ENCODE data around the gene FGF21. TPM values are rescaled to one million over a fixed set of nuclear protein-coding genes. Genes with fewer than 3 reads are reported as not detected.
"Not testable (repeated sequence)": the region's sequence is repeated elsewhere in the genome, so short reads cannot be mapped to it uniquely, and the experiment has no call there.

The FGF21 gene
- polyA plus RNA-seq, 3 donors: not detected

DNA sequence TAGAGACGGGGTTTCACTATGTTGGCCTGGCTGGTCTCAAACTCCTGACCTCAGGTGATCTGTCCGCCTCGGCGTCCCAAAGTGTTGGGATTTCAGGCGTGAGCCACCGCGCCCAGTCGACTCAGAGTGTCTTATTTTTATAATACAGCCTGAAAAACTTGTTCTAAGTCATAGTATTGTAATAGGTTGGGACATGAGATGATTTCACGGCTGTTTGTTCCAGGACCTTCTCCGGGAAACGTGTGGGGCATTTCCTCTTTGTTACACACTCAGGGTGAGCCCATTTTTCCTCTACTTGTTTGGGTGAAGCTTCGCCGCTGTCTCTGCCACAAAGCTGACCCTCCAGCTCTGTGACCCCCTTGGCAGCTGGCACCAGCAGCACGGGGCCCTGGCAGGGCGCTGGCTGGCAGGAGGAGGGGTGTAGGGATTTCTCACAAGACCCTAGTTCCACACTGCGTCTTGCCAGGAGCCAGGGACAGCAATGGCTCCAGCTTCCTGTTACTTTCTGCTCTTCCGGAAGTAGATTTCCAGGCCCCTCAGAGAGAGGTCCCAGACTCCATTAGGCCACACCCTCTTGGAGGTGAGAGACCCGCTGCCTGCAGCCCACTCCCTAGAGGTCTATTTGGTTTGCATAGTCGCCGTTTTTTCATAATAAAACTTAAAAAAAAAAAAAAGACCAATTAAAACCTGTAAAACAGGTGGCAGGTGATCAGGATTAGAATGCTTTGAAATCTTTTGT is 15.6 kb downstream of the FGF21 start:
- no peak for DNase-seq (ENCODE audit: extremely low read depth in 1 of 11, low read depth in 9 of 11, low spot score in 4 of 11)

DNA sequence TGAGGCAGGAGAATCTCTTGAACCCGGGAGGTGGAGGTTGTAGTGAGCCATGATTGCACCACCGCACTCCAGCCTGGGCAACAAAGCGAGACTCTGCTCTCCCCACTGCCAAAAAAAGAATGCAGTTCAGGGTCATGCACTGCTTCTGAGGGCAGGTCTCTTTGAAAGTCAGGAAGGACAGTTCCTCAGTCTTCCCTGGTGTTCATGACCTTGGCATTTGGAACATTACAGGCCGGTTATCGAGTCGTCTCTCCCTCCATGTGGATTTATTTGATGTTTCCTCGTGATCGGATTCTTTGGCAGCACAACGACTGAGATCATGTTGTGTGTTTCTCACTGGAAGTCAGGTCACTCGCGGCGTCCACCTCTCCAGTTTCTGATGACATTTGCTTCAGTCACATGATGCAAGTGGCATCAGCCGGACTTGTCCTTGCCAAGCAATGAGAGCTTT is 17.2 kb downstream of the FGF21 start:
- DNase-seq (ENCODE audit: extremely low read depth in 1 of 11, low read depth in 9 of 11, low spot score in 4 of 11): no peak

DNA sequence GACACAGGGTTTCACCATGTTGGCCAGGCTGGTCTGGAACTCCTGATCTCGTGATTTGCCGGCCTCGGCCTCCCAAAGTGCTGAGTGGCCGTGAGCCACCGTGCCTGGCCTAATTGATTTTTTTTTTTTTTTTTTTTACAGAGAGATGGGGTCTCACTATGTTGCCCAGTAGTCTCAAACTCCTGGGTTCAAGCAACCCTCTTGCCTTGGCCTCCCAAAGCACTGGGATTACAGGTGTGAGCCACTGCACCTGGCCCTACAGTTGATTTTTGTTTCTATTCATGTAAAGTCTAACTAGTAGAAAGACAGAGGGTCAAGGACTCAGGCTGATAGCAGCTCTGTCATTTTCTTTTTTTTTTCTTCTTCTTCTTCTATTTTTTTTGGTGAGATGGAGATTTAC is 21.8 kb downstream of the FGF21 start:
- DNase-seq (ENCODE audit: extremely low read depth in 1 of 11, low read depth in 9 of 11, low spot score in 4 of 11): no peak

DNA sequence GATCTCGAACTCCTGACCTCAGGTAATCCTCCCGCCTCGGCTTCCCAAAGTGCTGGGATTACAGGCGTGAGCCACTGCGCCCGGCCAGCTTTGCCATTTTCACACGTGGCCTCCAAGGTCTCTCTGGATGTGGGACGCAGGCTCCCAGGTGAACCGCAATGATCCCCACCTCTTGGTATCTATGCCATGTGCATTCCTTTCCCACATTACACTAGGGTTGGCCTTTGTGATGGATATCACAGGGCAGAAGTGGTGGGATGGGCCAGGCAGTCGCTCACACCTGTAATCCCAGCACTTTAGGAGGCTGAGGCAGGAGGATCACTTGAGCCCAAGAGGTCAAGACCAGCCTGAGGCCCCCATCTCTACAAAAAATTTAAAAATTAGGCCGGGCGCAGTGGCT is 22.4 kb downstream of the FGF21 start:
- no peak for DNase-seq (ENCODE audit: extremely low read depth in 1 of 11, low read depth in 9 of 11, low spot score in 4 of 11)

DNA sequence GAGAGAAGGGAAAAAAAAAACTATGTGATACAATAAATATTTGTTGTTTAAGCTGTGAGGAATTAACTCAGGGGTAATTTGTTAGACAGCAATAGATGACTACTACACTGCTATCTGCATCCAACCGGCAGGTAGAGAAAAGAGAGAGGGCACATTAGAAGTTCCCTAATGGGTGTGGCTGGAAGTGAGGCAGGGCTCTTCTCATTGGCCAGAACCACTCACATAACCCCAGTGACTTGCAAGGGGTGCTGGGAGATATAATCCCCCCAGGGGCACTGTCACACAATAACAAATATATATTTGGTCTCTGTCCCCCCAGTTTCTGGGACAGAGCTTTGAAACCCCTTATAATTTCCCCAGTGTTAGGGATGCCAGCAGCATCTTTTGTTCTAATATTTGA is 24.3 kb downstream of the FGF21 start:
- DNase-seq (ENCODE audit: extremely low read depth in 1 of 11, low read depth in 9 of 11, low spot score in 4 of 11): no peak

DNA sequence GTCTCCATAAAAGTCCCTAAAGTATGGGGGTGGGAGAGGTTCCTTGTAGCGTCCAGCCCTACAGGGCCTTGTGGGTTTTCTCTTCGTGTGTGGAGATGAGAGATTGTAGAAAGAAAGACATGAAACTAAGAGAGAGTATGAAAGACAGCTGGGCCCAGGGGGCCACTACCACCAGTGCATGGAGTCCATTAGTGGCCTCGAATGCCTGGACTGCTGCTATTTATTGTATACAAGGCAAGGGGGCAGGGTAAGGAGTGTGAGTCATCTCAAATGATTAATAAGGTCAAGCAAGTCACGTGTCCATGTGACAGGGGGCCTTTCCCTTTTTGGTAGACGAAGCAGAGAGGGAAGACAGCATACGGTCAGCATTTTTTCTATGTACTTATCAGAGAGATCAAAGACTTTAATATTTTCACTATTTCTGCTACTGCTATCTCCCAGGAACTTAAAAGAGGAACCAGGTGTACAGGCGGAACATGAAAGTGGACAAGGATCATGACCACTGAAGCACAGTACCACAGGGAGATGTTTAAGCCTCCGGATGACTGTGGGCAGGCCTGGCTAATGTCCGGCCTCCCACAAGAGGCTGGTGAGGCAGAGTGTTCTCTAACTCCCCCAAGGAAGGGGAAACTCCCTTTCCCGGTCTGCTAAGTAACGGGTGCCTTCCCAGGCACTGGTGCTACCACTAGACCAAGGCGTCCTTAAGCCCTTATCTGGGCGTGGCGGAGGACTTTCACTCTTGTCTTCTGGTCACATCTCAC is 25.5 kb downstream of the FGF21 start:
- no peak for DNase-seq (ENCODE audit: extremely low read depth in 1 of 11, low read depth in 9 of 11, low spot score in 4 of 11)

DNA sequence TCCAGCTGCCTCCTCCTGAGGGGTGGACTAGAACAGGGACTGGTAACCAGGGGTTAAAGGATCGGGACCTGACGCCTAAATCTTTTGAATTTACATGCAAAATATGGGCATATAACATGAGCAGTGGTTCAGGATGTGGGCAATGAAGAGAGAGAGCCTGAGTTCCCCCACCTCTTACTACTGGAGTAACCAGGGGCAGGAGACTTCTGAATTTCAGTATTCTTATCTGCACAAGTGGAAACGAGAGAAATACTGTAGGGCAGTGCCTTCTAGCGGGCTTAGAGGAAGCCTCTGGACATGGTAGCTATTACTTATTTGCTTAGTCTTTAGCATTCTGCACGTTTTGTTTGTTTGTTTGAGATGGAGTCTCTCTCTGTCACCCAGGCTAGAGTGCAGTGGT is 29.2 kb downstream of the FGF21 start:
- no peak for DNase-seq (ENCODE audit: extremely low read depth in 1 of 11, low read depth in 9 of 11, low spot score in 4 of 11)

DNA sequence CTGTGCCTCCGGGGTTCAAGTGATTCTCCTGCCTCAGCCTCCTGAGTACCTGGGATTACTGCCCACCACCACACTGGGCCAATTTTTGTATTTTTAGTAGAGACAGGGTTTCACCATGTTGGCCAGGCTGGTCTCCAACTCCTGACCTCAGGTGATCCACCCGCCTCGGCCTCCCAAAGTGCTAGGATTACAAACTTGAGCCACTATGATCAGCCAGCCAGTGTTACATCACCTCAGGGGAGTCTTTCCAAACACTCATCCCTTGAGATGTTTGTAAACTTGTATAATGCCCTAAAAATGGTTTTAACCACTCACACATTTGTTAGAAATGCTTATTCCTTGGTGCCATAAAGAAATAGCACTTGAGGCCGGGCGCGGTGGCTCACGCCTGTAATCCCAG is 31.1 kb downstream of the FGF21 start:
- DNase-seq (ENCODE audit: extremely low read depth in 1 of 11, low read depth in 9 of 11, low spot score in 4 of 11): not testable (repeated sequence)

DNA sequence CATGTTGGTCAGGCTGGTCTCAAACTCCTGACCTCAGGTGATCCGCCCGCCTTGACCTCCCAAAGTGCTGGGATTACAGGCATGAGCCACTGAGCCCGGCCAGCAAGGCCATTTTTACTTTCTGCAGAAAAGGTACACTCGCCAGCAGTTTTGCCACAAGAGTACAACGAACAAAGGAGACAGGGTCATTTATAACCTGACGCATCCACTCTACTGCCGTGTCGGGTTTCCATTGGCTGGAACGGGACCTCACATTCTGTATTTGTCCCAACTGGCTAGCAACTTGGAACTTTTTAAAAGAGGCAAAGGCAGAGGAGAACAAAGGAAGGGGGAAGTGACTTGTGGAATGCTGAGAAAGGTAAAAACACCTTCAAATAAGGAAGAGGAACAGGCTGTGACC is 32.0 kb downstream of the FGF21 start:
- DNase-seq (ENCODE audit: extremely low read depth in 1 of 11, low read depth in 9 of 11, low spot score in 4 of 11): not testable (repeated sequence)

DNA sequence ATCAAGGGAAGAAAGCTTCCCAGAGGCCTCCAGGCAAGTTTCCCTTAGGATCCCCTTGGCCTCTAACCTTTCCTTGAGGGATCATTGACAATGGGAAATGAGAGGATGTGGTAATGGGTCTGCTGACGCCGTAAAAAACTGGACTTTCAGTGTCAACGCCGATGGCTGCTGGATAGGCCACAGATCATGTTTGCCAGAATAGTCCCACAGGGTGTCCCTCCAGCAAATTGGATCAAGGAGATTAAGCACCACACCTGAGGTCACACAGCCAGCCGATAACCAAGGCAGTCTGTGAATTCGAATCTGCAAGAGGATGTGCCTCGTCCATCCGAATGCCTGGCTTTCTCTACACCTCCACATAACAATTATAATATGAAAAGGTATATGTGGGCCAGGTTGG is 37.9 kb downstream of the FGF21 start:
- DNase-seq (ENCODE audit: extremely low read depth in 1 of 11, low read depth in 9 of 11, low spot score in 4 of 11): no peak

DNA sequence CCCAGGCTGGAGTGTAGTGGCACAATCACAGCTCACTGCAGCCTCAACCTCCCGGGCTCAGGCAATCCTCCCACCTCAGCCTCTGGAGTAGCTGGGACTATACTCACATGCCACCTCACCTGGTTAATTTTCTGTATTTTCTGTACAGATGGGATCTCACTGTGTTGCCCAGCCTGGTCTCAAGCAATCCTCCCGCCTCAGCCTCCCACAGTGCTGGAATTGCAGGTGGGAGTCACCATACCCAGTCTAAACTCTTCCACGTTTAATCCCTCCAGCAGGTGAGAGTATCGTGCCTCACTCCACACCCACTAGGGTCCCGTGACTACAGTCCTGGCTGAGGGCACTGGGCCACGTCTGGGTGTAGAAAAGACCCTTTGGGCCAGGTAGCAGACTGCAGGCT is 39.0 kb downstream of the FGF21 start:
- no peak for DNase-seq (ENCODE audit: extremely low read depth in 1 of 11, low read depth in 9 of 11, low spot score in 4 of 11)

DNA sequence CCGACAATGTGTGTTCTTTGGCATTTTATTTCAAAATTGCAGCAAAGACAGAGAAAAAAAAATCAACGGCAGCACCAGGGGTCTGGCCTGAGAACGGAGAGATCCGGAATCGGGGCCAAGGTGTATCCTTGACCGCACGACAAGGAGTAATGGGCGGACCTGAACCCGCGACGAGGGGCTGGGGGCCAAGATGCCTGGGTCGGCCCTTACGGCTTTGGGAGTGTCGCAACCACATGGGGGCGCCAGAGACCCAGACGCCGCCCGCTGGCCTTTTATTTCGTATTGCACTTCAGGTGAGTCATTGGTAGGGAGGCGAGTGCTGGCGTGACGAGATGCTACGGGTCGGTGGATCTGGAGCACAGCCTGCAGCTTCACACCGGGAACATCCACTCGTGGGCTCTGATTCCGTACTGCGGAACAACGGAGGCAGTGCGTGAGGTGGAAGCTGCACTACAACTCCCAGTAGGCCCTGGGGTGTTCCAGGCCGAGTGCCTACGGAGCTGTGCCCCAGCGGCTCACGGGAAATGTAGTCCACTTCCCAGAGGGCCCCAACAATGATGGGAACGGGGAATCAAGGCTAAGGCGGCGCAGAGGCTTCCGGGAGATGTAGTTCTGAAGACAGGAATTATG is 39.8 kb downstream of the FGF21 start:
- peak; percentile 85 to 94 (median 91) for DNase-seq (ENCODE audit: extremely low read depth in 1 of 11, low read depth in 9 of 11, low spot score in 4 of 11)

DNA sequence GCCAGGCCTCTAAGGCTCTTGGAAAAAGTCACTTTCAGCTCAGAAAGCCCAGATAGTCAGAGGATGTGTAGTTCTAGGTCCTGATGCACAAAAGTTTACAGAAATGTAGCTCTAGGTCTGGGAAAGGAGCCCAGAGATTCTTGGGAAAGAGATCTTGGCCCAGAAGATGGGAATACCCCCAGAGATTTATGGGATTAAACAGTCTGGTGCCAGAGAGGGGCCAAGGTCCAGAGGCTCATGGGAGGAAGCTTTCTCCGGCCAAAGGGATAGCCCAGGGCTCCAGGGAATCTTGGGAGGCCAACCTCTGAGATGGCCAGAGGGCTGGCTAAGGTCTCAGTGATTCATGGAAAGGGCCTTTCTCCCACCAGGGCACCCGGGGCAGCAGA is 40.4 kb downstream of the FGF21 start:
- DNase-seq (ENCODE audit: extremely low read depth in 1 of 11, low read depth in 9 of 11, low spot score in 4 of 11): no peak

DNA sequence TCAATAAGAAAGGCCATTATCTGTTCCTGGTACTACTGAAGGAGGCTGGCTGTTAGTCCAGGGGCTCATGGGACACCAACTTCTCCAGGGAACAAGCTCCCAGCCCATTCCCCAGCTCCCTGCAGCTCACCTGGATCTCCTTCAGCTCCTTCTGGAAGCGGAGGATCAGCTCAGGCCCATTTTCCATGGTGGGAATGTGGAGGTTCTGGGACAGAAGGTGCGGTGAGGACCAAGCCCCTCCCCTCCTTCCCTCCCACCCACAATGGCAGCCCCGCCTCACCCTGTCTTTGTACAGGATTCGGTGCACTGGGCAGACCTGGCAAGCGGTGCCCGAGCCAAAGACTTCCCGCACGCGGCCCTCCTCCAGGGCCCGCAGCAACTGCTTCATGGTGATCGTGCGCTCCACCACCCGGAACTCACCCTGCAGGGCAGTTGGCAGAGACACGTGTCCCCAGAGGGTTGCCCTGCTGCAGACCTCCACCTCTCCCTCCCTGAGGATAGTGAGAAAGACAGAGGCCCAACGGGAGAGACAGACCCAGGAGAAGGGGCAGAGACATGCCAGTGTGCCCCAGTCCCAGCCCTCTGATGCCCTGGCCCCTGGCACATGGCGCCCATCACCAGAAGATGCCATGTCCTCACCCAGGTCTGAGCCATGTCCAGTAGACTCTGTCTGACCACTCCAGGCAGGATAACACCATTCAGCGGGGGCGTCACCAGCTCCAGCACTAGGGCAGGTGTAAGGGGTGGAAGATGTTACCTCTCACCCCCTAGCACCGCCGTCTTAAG is 41.2 kb downstream of the FGF21 start:
- DNase-seq (ENCODE audit: extremely low read depth in 1 of 11, low read depth in 9 of 11, low spot score in 4 of 11): no peak

DNA sequence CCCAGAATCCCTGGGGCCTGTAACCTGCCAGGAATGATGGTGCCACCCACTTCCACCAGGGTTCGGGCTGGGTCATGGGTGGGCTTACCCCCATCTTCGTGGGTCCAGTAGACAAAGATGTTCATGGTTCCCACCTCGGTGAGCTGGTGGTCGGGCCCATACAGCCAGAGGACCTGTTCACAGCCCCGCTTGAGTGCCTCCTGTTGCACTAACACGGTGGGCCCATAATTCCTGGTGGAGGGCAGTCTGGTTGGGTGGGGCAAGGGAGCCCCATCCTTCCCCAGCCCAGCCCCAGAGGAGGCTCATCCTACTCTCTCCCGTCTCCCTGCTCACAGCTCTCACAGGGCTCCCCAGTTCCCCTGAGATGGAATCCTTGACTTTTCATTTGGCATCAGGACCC is 41.8 kb downstream of the FGF21 start:
- no peak for DNase-seq (ENCODE audit: extremely low read depth in 1 of 11, low read depth in 9 of 11, low spot score in 4 of 11)

DNA sequence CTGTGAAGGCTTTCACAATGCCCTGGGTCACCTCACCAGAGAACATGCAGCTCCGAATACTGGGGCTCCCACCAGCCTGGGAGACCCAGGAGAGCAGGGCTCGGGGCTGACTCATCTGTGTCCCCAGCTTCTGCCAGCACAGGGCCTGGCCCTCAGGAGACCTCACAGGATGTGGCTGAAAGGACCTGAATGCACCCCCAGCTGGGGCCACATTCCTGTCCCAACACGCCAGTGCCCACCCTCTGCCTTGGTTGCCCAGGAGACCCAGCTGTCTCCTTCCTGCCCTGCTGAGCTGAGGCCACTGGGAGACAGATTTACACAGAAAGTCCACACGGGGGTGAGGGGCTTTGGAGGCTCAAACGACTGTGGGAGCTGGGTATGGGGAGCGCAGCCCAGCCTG is 43.6 kb downstream of the FGF21 start:
- no peak for DNase-seq (ENCODE audit: extremely low read depth in 1 of 11, low read depth in 9 of 11, low spot score in 4 of 11)

DNA sequence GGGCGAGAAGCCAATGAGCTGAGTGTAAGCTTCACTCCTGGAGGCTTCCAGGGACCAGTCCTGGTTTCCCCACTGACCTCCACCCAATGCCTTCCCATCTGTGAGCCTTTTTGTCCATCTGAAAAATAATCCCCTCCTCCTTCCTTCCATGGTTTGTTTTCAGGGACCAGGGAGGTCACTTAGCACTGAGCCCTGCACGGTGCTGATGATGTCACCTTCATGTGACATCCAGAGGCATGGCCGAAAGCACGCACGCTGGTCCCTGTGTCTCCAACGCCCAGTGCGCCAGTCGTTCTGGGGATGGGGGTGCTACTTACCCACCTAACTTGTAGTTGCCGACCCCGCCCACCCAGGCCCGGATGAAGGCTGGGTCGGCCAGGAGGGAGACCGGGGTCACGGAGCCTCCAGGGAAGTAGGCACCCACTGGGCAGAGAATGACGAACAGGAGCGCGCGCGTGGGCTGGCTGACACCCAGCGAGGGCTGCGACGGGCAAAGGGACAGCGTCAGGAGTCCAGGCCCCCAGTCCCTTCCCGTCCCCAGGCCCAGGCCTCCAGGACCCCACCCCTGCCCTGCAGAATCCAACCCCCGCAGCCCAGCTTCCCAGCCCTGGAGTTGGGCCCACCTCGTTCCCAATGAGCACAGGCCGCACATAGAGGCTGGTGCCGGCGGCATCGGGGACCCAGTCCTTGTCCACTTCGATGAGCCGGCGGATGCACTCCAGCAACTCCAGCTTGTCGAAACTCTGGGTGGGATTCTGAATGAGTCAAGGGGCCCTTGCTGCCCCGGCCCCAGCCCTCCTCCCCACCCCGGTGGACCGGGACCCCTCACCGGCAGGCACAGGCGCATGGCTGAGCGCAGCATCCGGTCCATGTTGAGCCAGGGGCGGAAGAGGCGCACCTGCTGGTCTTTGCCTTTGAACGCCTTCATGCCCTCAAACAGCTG is 44.3 kb downstream of the FGF21 start:
- DNase-seq (ENCODE audit: extremely low read depth in 1 of 11, low read depth in 9 of 11, low spot score in 4 of 11): no peak

DNA sequence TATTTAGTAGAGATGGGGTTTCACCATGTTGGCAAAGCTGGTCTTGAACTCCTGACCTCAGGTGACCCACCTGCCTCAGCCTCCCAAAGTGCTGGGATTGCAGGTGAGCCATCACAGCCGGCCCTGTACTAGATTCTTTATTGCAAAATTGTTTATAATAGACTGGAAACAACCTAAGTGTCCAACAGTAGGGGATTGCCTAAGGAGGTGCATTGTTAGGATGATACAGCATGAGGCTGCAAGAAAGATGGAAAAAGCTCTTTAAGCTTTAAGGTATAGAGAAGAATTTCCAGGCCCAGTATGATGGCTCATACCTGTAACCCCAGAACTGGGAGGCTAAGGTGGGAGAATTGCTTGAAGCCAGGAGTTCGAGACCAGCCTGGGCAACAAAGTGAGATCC is 47.3 kb downstream of the FGF21 start:
- DNase-seq (ENCODE audit: extremely low read depth in 1 of 11, low read depth in 9 of 11, low spot score in 4 of 11): no peak
